Skeletal muscle cell (primary cell): ENCODE results near the gene ZDHHC21.

Experiments used
- DNase-seq: peaks from one replicate; pipeline ENCODE4 v3.0.0-alpha.2; 2010; ENCODE audit warnings: low read depth
- H3K4me3 ChIP-seq: 2 replicates; pipeline ENCODE4 v1.5.1; 2011; ENCODE audit warnings: low read depth, mild to moderate bottlenecking, control low read depth, low read length, moderate library complexity

The ZDHHC21 gene

DNA sequence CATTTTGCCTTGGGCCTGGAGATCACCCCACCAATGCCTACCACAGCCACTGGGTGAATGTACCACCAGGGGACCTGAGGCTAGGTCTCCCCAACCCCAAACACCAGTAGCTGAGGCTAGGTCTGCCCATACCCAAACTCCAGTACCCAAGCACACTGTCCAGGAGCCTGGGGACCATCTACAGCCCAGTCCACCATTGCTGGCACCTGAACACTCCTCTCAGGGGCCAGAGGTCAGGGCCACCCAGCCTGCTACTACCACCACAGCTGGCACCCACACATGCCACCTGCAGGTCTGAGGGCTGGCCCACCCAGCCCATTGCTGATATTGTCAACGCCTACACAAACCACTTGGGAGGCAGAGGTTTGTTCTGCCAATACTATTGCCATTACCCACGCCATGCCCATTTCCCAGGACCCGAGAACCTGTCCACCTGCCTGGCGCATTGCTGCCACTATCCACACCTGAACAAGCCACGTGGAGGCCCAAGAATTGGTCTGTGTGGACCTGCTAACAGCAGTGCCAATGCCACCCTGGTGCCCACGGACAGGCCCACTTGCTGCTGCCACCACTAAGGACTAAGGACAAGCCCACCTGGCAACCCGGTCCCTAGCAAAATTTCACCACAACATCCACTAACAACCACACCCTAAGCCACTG is 59.2 kb downstream of the ZDHHC21 start:
- no peak for DNase-seq
- H3K4me3 ChIP-seq = no peak overlapping the region

DNA sequence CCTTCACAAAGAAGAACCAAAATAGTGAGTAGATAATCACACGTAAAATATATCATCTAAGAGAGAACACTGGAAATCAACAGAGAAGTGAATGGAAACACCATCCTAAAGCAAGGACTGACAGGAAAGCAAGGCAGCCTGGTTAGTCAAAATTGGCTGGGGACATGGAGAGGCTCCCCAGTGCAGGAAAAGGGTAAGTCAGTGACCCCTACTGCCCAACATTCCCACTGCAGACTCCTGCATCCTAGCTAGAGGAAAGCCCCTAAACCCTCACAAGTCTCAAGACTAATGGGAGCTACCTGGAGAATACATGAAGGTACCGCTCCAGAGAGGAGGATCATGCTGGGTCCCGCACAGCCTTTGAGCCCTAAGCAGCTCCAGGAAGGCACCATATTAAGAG is 60.1 kb downstream of the ZDHHC21 start:
- no peak for DNase-seq

DNA sequence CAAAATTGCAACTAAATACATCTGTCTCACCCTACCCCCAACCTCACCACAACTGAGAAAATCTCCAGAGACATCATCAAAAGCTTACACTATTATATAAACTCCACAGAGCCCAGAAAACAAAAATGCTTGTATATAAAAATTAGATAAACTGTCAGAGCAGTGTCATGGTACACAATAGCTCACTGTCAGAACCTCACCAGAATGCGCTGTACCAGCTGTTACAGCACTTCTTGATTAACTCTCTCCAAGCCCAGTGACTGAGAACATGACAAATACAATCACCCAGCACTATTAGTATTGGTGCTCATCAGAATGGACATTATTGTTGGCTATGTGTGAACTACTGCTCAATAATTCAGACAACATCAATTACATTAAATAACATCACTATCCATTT is 65.7 kb downstream of the ZDHHC21 start:
- no peak overlapping the region for H3K4me3 ChIP-seq
- DNase-seq = no peak

More for the DNA sequence above, 60.1 kb downstream of the ZDHHC21 start:
- no peak overlapping the region for H3K4me3 ChIP-seq

DNA sequence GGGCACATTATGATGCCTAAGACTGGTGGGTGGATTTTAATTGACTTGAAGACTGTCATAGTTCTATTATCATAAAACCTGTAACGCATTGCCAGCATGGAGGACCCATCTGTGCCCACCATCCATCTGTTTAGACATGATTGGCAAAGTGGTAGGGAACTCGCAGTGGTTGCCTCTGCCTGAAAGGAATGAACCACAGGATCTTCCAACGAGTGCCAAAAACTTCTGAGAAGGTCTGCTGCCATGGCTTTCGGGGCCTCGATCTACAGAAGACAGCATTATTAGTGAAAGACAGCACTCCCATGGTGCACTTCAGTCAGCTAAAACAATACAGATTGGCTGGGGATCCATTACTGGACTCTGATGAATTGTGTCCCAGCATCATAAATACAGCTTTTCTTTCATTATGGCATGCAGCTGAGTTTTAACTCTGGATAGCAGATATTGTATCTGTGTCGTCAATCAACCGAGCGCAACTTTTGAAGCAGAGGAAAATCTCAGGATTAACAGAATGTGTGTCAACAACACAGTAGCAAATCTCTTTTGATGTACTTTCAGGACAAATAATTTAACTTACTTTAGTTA is 74.3 kb downstream of the ZDHHC21 start:
- no peak for DNase-seq
- H3K4me3 ChIP-seq = no peak overlapping the region

DNA sequence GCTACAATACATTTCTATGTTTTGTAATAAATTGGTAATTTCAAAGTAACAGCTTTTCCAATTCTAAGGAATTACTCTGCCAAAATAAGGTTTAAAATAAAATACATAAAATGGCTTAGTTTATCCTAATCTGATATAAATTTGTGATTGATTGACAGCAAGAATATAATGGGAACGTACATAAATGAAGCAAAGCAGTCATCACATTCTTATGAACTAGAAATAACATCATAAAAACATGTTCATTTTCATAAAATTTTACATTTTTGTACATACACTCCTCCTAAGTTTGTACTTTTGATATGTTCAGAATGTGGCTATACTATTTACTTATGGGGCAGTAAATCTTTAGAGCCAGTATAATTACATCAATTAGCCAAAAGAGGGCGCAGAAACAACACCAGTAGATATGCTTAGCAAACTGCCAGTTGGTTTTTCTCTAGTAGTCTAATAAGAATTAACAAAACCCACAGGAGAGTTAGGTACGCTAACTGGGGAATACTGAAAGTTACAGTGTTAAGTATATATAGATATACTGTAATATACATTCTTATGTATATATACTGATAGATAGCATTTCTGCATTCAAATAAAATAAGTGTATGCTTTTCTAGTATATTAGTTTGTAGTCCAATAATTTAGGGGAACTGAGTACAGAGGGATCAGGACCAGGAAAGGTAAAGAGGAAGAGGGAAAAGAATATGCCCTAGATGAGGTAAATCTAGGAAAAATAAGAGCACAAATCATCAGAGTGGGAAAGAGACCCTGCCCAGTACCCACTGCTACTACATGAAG is 76.8 kb downstream of the ZDHHC21 start:
- H3K4me3 ChIP-seq = no peak overlapping the region
- peak; percentile 22 for DNase-seq

DNA sequence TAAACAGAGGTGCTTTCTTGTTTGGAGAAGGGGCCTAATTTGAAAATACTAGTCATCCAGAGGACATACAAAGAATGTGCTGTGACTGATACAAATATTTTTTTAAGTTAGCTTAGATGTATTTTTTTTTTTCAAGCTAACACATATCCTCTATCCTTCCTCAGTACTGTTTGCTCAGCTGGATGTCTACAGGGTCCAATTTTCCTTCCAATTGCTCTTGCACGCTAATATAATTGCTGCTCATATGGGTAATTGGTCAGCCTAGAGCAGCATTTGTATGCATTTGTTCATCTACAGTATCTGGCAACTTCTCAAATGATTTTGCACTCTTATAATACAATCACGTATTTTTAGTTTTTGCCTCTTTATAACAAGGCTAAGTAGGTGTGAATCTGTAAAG is 84.7 kb downstream of the ZDHHC21 start:
- no peak for DNase-seq
- H3K4me3 ChIP-seq = no peak overlapping the region

DNA sequence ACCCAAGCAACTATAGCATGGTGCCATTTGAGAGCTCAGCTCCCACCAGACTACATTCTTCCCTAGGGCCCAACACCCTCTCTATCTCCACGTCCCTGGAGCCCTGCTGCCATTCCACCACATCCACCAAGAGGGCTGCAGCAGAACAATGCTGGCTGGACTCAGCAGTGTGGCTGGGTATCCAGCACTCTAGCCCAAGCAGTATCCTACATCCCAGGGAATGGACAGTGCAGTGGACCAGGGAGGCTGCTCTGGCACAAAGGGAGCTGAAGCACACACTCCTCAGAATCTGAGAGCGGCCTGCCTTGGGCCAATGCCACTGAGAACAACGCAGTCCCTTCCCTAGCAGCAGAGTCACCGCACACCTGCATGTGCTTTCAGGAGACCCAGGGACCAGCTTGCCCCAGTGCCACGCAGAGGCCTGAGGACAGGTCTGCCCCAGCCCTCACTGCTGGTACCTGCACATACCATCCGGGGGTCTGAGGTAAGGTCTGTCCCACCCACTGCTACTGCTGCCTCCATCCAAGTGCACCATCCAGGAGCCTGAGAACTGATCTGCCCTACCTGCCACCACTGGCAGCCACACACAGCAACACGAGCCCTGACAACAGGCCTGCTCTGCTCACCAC is 95.9 kb downstream of the ZDHHC21 start:
- no peak for DNase-seq
- H3K4me3 ChIP-seq = no peak overlapping the region

DNA sequence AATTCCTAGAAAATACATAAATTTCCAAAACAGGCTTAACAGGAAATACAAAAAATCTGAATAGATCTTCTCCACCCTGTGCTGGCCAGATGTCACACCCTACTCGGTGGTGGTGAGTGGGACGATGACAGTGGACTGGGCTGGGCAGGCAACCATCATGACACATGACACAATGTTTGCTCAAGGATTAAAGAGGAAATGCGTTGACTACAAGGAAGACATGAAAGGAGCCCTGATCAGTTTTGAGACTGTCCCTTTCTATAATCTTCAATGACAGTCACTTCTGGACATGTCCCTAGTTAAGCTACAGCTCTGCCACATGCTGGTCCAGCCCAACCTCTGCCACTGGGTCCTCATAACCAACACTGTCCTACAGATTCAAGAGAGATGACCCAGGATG is 99.8 kb downstream of the ZDHHC21 start:
- no peak for DNase-seq
- H3K4me3 ChIP-seq = no peak overlapping the region

DNA sequence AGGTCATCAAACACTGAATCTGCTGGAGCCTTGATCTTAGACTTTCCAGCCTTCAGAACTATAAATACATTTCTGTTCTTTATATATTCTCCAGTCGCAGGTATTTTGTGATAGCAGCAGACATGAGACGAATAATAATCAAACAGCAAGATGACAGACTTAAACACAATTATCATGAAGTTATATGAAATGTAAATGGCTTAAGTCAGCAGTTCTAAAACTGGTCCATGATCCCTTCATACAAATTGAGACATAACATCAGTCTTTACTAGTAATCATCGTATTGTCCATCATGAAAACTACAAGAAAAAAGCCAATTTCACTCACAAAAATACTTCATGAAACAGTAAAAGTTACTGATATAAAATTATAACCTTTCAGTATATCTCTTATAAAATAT is 101.8 kb downstream of the ZDHHC21 start:
- H3K4me3 ChIP-seq = no peak overlapping the region
- DNase-seq = no peak

DNA sequence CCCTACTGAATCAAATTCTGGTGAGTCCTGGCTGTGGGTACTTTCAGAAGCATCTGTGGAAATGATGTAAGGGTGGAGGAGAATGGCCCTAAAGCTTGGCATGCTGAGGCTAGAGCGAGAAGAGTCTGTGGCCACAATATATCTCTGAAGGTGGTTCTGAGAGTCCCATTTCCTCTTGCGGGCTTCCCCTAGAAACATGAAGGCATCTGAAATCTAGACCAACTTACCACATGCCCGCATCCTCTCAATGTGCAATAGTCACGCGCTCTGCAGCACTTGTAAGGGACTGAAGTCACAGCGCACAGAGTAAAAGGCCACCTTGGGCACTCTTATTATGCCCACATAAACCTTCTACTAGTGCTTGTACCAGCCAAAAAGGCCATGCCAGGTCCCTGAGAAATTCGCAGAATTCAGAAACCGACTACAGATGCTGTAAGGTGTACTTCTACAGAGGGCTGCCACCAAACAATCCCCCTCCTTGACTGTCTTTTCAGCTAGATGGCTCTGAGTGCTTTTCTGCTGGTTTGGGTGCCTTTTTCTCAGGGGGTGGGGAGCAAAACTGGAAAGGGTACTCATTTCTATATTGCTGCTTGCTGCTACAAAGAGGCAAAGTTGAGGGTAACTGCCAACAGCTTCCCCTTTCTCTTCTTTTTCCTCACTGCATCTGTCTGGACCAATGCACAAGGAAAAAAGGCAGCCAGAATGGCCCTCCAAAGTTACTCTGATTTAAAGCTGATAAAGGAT is 107.3 kb downstream of the ZDHHC21 start:
- DNase-seq = no peak

DNA sequence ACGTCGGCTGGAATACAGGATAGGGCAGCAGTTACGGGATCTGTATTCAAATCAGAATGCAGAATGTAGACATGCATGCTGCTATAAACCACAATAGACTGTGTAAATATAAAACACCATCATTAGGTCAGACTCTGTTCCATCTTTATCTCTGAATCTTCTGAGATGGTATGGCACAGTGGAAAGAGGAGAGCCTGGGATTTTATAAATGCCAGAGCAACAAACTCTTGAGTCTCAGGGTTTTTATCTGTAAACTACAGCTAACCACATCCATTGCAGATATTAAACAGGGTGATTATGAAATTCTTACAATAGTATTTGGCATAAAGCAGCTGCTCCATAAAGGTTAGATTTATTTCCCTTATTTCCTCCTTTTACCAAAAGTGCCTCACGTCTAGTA is 108.7 kb downstream of the ZDHHC21 start:
- DNase-seq = no peak

More for the DNA sequence above, 107.3 kb downstream of the ZDHHC21 start:
- H3K4me3 ChIP-seq = no peak overlapping the region

DNA sequence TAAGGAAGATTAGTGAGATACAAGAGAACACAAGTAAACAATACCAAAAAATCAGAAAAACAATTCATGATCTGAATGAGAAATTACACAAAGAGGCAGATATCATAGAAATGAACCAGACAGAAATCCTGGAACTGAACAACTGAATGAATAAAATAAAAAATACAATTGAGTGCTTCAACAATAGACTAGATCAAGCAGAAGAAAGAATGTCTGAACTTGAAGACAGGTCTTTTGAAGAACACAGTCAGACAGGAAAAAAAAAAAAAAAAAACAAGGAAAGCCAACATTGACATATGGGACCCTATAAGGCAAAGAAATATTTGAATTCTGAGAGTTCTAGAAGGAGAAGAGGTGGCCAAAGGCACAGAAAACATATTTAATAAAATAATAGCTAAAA is 115.2 kb downstream of the ZDHHC21 start:
- no peak overlapping the region for H3K4me3 ChIP-seq
- no peak for DNase-seq

More for the DNA sequence above, 108.7 kb downstream of the ZDHHC21 start:
- no peak overlapping the region for H3K4me3 ChIP-seq

DNA sequence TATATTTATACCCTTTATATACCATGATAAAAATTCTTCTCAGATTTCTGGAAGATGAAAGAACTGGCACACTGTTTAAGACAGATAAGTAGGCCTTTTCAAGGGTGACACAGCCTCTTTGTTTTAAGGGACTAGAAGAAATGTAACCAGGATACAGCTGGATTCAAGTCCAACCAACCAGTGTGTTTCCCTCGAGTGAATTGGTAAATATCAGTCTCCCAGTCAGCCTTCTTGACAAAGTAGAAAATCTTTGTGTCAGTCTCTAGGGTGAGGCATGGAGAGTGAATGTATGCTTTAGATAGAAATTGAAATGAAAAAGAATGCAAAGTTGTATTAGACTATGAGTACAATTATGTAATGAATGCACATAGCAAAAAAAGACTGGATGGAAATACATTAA is 119.1 kb downstream of the ZDHHC21 start:
- DNase-seq = no peak
- no peak overlapping the region for H3K4me3 ChIP-seq

DNA sequence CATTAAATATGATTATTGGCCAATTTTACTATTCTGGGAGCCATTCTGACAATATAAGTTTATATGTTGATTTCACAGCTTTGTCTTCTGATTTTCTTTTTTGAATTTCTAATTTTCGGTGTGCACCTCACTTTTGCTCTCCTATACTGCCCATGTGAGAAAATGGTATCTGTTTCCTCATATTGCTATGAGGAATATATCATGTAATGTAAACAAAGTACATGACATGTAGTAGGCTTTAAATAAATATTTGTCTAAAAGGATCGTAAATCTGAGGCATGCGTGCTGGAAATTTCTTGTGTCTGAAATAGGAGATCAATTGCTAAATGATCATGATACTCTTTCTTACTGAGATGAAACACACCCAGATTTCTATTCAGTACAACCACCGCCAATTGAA is 119.9 kb downstream of the ZDHHC21 start:
- DNase-seq = no peak
- no peak overlapping the region for H3K4me3 ChIP-seq

DNA sequence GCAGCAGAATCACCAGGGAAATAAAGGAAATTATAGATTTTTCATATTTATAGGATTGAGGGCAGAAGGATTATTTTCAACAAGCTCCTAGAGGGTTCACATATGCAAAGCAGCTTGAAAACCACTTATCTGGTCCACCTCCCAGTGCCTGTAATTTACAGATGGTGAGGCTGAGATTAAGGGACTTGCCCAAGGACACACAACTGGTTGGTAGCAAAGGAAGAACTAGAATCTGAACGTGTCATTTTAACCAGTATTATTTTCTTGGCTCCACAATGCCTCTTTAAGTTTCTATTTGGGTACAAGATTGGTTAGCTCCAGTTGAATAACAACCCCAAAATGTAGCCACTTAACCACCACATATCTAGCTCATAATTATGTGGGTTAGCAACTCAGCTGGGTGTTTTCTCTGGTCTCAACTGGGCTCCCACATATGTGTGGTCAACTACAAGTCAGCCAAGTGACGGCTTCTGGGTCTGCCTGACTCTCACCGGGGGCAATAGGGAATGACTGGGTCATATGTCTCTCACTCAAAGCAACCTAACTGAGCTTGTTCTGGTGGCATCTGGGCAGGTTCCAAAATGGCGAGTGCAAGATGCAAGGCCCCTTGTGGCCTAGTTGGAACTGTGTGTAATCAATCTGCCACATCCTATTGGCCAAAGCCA is 127.7 kb downstream of the ZDHHC21 start:
- no peak for DNase-seq
- no peak overlapping the region for H3K4me3 ChIP-seq

DNA sequence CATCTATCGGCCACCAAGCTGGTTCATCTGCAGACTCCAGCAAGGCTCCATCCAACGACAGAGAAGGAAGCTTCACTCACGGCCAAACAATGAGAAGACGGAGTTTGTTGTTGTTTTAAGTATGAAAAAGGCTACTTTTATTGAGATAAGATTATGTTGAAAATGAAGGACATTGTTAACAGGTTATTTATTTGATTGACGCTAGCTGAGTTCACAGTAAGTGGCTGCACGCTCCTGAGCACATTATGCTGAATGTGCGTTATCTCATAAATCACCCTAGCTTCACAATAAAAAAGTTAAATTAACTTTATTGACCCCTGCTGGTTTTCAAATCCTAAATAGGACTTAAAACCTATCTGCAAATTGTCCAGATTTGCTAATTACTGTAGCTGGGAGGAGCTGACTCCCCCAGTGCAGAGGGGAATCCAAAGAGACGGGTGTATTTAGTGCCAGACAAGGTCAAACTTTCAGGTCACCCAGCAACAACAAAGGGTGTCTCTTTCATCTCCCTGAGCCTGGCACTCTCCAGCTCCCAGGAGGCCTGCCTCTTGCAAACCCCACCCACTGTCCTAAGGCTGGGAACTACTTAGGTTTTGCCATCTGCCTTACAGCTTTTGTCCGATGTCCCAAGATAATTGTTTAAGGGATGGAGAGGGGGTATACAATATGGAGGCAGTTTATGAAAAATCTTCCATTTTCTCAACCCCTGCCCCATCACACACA is 129.2 kb downstream of the ZDHHC21 start:
- no peak overlapping the region for H3K4me3 ChIP-seq
- no peak for DNase-seq

DNA sequence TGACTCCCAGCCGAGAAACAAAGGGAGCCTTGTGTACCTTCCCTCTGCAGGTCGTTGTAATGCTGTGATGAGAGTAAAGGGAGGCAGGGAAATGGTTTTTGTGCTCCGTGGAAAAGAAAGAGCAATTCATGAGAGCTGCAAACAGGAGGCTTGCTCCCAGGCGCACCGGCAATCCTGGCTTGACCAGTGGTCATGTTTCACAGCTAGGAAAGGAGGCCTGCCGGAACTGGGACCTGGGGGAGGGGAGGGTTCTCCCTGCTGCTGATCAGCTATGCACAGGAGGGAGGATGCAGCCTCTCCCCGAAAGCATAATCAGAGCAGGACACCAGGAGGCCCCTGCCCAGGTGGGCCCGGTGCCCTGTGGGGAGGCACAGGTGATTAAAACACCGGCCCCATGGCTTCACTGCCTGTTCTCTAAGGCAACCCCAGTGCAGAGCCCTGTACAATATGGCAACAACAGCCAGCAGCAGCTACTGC is 131.3 kb downstream of the ZDHHC21 start:
- DNase-seq = no peak
- H3K4me3 ChIP-seq = no peak overlapping the region
